Liver (tissue), 3 donors: ENCODE results near the gene SLCO4A1.

Experiments used
- GABPA ChIP-seq, 2 donors: IDR thresholded peaks in 1 of 2; conservative IDR thresholded peaks in 1 of 2; 2 replicates each; pipeline ENCODE4 v1.6.1; 2016; ENCODE audit warnings: antibody characterized with exemption in 2 of 2, mild to moderate bottlenecking in 1 of 2, moderate library complexity in 1 of 2
- HNF4A ChIP-seq, 2 donors: conservative IDR thresholded peaks; 2 replicates each; pipeline ENCODE4 v1.6.1; 2016; ENCODE audit warnings: antibody characterized with exemption in 2 of 2, mild to moderate bottlenecking in 2 of 2
- HNF4G ChIP-seq: IDR thresholded peaks from 2 replicates; pipeline ENCODE4 v1.6.1; 2016; ENCODE audit warnings: antibody characterized with exemption
- JUND ChIP-seq, 2 donors: IDR thresholded peaks; 2 replicates each; pipeline ENCODE4 v1.6.1; 2016; ENCODE audit warnings: antibody characterized with exemption in 2 of 2
- RAD21 ChIP-seq, 2 donors: IDR thresholded peaks; 2 replicates each; pipeline ENCODE4 v1.6.1; 2016; ENCODE audit warnings: antibody characterized with exemption in 2 of 2, mild to moderate bottlenecking in 2 of 2
- SP1 ChIP-seq: IDR thresholded peaks from 2 replicates; pipeline ENCODE4 v1.6.1; 2018; ENCODE audit warnings: antibody characterized with exemption, mild to moderate bottlenecking
- YY1 ChIP-seq: IDR thresholded peaks from 2 replicates; pipeline ENCODE4 v1.6.1; 2016; ENCODE audit warnings: antibody characterized with exemption, mild to moderate bottlenecking
- TF ChIP-seq, protein P1 (sequence below): fragments of 150-350 bp; IDR thresholded peaks from 2 replicates; pipeline ENCODE4 v1.5.1; 2017; ENCODE audit warnings: improper control_type of control experiment, low read depth, low read length; ENCODE audit not compliant: missing input control
- TF ChIP-seq, protein P2 (sequence below): IDR thresholded peaks from 2 replicates; pipeline ENCODE4 v1.6.1; 2016; ENCODE audit warnings: antibody characterized with exemption, mild to moderate bottlenecking
- TF ChIP-seq, protein P3 (sequence below): IDR thresholded peaks from 2 replicates; pipeline ENCODE4 v1.6.1; 2016; ENCODE audit warnings: antibody characterized with exemption
- TF ChIP-seq, protein P4 (sequence below): IDR thresholded peaks from 2 replicates; pipeline ENCODE4 v1.6.1; 2016; ENCODE audit warnings: antibody characterized with exemption
- donor health status: healthy.
- donor health status: healthy.

DNA sequence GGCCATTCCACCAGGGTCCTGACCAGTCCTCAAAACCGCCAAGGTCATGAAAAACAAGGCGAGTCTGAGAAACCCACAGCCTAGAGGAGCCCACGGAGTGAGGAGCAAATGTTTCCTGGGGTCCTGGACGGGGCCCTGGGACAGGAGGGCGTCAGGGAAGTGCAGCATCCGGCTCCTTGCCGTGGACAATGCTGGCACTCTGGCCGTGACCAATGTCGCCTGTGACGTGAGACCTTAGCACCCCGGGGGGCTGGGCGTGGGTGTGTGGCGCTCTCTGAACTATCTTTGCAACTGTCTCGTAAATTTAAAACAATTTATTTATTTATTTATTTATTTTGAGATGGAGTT is 34.1 kb upstream of the SLCO4A1 start:
- no peak for TF ChIP-seq SP1
- TF ChIP-seq, protein P1, sequence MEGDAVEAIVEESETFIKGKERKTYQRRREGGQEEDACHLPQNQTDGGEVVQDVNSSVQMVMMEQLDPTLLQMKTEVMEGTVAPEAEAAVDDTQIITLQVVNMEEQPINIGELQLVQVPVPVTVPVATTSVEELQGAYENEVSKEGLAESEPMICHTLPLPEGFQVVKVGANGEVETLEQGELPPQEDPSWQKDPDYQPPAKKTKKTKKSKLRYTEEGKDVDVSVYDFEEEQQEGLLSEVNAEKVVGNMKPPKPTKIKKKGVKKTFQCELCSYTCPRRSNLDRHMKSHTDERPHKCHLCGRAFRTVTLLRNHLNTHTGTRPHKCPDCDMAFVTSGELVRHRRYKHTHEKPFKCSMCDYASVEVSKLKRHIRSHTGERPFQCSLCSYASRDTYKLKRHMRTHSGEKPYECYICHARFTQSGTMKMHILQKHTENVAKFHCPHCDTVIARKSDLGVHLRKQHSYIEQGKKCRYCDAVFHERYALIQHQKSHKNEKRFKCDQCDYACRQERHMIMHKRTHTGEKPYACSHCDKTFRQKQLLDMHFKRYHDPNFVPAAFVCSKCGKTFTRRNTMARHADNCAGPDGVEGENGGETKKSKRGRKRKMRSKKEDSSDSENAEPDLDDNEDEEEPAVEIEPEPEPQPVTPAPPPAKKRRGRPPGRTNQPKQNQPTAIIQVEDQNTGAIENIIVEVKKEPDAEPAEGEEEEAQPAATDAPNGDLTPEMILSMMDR: no peak
- TF ChIP-seq, protein P2, sequence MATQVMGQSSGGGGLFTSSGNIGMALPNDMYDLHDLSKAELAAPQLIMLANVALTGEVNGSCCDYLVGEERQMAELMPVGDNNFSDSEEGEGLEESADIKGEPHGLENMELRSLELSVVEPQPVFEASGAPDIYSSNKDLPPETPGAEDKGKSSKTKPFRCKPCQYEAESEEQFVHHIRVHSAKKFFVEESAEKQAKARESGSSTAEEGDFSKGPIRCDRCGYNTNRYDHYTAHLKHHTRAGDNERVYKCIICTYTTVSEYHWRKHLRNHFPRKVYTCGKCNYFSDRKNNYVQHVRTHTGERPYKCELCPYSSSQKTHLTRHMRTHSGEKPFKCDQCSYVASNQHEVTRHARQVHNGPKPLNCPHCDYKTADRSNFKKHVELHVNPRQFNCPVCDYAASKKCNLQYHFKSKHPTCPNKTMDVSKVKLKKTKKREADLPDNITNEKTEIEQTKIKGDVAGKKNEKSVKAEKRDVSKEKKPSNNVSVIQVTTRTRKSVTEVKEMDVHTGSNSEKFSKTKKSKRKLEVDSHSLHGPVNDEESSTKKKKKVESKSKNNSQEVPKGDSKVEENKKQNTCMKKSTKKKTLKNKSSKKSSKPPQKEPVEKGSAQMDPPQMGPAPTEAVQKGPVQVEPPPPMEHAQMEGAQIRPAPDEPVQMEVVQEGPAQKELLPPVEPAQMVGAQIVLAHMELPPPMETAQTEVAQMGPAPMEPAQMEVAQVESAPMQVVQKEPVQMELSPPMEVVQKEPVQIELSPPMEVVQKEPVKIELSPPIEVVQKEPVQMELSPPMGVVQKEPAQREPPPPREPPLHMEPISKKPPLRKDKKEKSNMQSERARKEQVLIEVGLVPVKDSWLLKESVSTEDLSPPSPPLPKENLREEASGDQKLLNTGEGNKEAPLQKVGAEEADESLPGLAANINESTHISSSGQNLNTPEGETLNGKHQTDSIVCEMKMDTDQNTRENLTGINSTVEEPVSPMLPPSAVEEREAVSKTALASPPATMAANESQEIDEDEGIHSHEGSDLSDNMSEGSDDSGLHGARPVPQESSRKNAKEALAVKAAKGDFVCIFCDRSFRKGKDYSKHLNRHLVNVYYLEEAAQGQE: no peak
- TF ChIP-seq, protein P3, sequence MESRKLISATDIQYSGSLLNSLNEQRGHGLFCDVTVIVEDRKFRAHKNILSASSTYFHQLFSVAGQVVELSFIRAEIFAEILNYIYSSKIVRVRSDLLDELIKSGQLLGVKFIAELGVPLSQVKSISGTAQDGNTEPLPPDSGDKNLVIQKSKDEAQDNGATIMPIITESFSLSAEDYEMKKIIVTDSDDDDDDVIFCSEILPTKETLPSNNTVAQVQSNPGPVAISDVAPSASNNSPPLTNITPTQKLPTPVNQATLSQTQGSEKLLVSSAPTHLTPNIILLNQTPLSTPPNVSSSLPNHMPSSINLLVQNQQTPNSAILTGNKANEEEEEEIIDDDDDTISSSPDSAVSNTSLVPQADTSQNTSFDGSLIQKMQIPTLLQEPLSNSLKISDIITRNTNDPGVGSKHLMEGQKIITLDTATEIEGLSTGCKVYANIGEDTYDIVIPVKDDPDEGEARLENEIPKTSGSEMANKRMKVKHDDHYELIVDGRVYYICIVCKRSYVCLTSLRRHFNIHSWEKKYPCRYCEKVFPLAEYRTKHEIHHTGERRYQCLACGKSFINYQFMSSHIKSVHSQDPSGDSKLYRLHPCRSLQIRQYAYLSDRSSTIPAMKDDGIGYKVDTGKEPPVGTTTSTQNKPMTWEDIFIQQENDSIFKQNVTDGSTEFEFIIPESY: no peak
- TF ChIP-seq, protein P4, sequence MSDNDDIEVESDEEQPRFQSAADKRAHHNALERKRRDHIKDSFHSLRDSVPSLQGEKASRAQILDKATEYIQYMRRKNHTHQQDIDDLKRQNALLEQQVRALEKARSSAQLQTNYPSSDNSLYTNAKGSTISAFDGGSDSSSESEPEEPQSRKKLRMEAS: no peak
- TF ChIP-seq HNF4A (conservative IDR thresholded peaks at IDR 0.05): no peak
- no peak for TF ChIP-seq GABPA (IDR thresholded peaks at IDR 0.05 in 1 of 2, conservative IDR thresholded peaks at IDR 0.05 in 1 of 2)
- no peak for TF ChIP-seq YY1
- no peak for TF ChIP-seq RAD21 (IDR thresholded peaks at IDR 0.05)
- no peak for TF ChIP-seq JUND (IDR thresholded peaks at IDR 0.05)
- no peak for TF ChIP-seq HNF4G
